NAMALWA (cell line): Measurements from ENCODE around the gene HLA-DMB.

Experiments used
- DNase-seq: peaks from one replicate; pipeline ENCODE4 v3.0.0-alpha.2; 2015; ENCODE audit warnings: low spot score

The HLA-DMB gene

GRCh38 chr6:32950010-32950409 lies 9.2 kb upstream of the HLA-DMB start:
- no peak for DNase-seq

GRCh38 chr6:32949113-32949512 lies 8.3 kb upstream of the HLA-DMB start:
- no peak for DNase-seq

GRCh38 chr6:32947552-32948465 lies 7.0 kb upstream of the HLA-DMB start:
- DNase-seq = peak; percentile 66

GRCh38 chr6:32946893-32947292 lies 6.1 kb upstream of the HLA-DMB start:
- peak; percentile 1 for DNase-seq

- peak; percentile 8 for DNase-seq
Observed at GRCh38 chr6:32945953-32946352, 5.1 kb upstream of the HLA-DMB start.

DNA sequence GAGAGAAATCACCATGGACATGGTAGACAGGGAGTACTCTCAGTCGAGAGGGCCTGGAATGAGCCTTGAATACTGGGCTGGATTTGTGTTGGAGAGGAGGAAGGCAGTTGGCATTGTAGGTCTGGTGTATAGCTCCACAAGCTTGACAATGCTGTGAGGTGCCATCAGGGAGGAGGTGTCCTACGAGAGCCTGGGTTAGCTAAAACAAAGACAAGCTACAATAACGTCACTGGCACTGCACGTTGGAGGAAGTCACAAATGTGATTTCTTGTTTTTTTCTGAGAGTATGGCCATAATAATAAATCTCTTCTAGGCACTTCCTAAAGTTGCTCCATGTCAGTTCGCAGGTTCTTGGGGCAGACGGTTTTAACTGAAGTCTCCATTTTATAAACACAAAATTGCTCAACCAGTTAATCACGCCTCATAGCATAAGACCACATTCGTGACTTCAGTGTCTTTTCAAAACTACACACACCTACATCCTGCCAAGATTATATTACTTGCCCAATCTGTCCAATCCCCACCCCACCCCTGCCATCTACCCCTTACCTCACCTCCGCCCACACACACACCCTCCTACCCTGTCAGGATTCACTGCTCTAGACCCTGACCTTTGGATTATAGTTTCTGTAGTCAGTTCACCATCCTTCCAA lies 4.4 kb upstream of the HLA-DMB start:
- peak; percentile 75 for DNase-seq

DNA sequence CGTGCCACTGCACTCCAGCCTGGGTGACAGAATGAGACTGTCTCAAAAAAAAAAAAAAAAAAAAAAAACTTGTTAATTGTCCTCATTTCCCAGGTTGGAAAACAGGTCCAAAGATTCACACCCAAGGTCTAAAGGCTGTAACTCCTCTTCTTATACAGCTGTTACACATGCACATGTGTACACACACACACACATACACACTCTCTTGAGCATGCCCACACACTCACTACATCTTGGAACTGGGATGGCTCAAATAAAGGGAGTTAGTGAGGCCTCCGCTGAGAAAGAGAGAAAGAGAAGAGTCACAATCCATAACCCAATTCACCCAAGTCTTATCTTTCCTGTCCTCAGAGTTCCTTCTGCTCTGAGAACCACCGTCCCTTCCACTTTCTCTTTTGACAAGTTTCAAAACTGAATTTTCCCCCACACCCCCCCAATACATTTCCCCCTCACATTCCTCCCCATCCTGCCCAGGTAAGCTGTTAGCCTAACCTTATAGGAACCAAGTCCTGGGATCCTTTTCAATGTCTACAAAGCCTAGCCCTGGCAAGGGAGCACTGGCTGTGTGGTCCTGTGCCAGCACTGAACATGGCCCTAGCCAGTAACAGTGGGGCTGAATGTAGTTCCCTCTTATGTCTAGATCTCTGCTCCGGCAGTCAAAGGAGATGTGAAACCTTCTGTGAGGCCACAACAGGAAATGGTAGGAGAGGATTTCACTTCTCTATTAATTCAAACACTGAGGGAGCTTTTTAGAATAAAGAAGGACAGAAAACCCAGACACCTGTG lies 3.2 kb upstream of the HLA-DMB start:
- peak; percentile 95 for DNase-seq

- peak; percentile 18 for DNase-seq
Observed at GRCh38 chr6:32942555-32943123, 1.8 kb upstream of the HLA-DMB start.

DNA sequence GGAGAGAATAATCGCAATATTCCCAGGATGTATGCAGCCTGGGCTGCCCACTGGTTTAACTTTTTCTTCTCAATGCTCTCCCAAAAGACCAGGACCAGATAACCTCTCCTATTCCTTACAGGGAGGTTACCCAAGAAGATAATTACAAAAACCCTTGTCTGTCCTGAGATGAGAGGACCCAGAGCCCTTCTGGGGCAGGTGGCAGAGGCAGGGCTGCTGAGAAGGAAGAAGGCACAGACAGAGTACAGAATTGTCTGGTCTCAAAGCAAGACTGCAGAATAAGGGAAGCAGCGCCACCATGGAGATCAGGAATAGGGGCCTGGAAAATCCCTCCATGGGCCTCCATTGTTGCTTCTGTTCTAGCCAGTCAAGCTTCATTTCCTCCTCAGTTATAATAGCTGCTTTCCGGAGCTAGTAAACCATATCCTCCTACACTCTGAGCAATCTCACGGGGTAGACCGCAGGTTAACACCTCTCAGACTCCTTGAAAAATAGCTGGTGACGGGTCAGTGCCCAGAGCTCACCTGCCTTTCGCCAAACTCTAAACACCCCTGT lies 463 bp upstream of the HLA-DMB start:
- DNase-seq = peak; percentile 79

GRCh38 chr6:32938494-32938893 lies 2.3 kb downstream of the HLA-DMB start:
- DNase-seq = no peak

DNA sequence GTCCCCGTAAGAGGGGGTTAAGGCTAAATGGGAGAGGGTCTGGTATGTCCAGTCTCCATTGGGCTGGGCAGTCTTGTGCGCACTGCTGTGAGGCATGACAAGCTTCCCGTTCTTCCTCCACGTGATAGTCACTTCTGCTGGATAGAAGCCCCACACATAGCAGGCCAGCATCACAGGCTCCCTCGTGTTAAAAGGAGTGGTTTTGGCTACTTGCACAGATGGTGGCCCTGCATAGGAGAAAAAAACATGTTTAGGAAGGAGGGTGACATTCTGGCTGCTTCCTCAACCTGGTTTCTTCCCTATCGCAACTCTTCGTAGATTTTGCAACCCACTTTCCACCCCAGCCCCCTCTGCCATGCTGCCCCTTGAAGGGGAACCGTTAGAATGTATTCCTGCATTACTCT lies 3.6 kb downstream of the HLA-DMB start:
- no peak for DNase-seq

DNA sequence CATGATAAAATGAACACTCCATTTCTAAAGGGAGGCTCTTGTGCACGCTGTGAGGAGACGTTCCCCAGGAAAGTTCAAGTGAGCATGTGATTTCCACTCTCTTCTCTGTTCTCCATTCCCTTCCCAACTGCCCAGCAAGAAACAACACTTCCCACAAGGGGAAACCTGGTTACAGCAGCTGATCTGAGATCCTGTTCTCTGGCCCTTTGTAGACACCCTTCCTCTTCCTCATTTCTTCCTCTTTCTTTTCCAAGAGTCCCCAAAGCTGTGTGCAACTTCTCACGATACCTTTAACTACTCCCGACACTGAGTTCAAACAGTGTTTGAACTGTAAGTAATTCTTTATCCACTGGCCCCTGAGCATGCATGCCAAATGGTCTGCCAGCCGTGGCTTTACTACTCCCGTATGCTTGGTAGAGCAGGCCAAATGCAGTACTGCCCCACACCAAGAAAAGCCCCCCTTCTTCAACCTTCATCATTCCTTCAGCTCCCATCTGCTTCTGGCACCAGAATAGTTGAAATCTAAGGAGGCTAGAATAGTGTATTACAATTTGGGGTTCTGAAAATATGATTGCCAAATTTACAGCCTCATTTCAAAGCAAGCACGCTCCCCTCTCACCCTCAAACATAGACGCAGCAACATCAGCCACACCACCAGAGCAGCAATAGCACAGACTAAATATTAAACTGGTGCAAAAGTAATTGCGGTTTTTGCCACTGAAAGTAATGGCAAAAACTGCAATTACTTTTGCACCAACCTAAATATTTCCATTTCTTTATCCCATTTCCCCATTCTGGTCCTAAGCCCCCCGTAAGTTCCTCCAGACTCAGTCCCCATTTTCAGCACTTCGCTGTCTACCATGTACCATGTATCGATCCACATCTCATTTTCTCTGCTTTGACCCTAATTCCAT lies 4.3 kb downstream of the HLA-DMB start:
- DNase-seq = no peak

DNA sequence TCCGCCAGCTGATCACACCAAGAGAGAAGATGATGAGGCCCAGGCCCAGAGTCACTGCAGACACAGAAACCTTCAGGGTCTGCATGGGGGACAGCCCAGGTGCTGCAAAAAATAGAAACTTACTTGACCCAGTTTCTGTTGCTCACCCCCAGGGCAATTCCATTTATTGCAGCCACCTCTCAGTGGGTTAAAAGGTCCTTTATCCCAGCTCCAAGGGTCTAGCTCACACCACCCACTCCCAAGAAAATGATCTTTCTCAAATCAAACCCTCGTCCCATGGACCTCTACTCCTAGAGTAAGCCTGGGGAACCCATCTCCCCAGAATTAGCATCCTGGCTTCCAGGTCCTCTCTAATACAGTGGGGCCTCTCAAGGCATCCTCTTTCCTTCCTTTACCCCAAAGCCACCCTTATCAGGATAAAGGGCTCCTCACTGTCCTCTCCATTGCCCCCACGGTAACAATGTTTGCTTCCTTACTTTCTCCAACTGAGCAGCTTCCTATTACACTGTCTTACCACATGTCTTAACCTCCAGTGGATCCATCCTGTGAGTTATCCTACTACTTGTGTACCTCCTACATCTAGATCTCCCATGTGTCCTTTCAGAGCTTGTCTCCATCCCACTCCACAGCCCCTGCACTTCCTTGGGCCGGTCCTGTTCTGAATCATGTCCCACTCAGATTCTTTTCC lies 5.1 kb downstream of the HLA-DMB start:
- no peak for DNase-seq

- DNase-seq = peak; percentile 73
Observed at GRCh38 chr6:32933661-32934085, 7.2 kb downstream of the HLA-DMB start.

DNA sequence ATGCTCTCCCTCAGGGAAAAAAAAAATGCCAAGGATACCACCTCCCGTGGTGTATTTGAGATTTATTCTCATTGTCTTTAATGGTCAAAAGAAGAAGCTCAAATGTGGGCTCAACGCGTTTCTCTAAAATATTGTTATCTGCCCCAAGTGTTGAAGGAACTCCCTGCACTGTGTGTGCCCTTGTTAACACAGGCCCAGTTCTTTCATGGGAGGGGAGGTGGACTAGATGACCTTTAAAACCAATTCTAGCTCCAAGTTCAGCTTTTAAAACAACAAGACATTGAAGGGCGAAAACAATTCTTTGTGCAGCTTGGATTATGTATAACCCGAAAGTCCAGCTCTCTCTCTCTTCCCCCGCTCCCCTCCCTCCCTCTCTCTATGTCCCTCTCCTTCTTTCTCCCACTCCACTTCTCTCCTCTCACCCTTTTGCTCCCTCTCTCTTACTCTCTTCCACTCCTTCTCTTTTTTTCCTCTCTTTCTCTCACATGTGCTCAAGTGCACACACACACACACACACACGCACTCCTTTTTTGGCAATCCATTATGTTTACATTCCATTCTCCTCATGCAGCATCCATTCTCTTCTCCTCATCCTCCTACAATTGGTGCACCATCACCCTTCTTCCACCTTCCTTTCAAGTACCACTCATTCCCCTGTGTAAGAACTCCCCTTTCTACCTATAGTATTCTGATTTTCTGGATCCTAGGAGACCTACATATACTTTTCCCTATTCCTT lies 8.5 kb downstream of the HLA-DMB start:
- no peak for DNase-seq

DNA sequence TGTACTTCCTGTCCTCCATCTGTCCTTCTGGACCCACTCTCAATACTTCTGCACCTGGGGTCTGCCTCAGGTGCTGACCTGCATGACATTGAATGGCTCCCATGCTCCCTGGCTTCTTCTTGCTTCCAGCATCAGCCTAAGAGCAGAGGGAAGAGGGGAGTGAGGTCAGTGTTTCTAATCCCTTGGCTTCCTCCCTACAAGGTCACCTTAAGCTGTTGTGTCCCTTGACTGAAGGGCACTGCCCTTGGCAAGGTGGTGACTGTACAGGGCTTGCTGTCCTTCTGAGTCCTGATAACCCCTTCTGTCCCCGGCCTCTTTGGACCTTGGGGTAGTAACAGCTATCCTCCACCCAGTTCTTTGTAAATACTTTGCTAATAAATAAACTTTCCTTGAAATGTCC lies 9.6 kb downstream of the HLA-DMB start:
- no peak for DNase-seq

DNA sequence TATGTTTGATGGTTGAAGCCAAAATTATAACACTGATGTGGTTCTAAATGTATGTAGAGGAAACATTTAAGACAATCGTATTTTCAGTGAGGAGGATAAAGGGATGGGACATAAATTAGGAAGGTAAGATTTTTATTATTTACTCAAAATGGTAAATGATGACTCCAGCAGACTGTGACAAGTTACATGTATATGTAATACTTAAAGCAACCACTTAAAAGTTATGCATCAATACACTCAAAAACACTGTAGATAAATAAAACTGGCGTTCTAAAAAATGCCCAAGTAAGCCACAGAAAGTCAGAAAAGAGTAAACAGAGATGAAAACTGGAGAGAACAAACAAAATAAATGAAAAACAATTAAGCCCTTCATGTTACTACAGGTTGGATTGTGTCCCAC lies 18.7 kb downstream of the HLA-DMB start:
- DNase-seq = peak; percentile 16

DNA sequence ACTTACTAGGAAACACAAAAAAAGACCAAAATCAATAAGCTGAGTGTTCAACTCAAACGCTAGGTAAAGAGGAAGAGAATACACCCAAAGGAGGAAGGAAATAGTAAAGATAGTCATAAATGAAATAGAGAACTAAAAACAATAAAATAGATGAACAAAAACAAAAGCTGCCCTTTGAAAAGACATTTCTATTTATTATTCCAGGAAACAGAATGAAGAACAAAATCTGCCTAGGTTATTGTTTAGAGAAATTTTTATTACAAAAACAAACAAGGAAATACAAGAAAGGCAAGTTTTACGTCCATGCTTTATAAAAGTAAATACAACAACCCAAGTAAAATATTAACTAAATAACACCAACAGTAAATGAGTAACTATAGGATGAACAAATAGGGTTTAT lies 20.1 kb downstream of the HLA-DMB start:
- DNase-seq = no peak

DNA sequence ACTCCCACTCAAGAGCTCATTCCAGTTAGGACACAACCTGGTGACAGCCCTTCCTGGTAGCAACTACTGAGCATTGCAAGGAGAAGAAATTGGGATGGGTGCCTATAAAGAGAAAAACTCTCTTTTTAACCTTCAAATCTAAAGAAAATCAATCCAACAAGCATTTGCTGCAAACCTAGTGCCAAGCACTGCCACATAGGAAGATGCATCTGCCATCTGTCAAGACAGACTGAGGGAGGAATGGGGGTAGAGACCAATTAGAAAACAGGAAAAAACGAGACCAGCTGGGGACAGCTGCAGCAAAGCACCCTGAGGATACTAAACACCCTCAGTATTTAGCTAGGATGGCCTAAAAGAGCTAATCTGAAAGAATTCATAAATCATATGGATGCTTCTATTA lies 27.9 kb downstream of the HLA-DMB start:
- DNase-seq = no peak

- DNase-seq = no peak
Observed at GRCh38 chr6:32908897-32909296, 31.9 kb downstream of the HLA-DMB start.
